IPS DF 6.9 (cell line): Measurements from ENCODE around the gene MBLAC2.

Experiments
- DNase-seq: peaks from one replicate; pipeline ENCODE4 v3.0.0-alpha.2; 2013; ENCODE audit warnings: low read depth, low spot score
- H3K27ac ChIP-seq: one replicate; pipeline ENCODE4 v1.5.1; 2013; ENCODE audit warnings: low read length, control low read depth
- H3K27me3 ChIP-seq: 2 replicates; pipeline ENCODE4 v1.6.1; 2013; ENCODE audit warnings: mild to moderate bottlenecking, low read length; ENCODE audit not compliant: control insufficient read depth, insufficient read depth
- H3K36me3 ChIP-seq: 2 replicates; pipeline ENCODE4 v1.6.1; 2013; ENCODE audit warnings: low read length; ENCODE audit not compliant: control insufficient read depth, insufficient read depth
- H3K4me1 ChIP-seq: 2 replicates; pipeline ENCODE4 v1.6.1; 2013; ENCODE audit warnings: low read length; ENCODE audit not compliant: control insufficient read depth, insufficient read depth
- H3K4me3 ChIP-seq: 2 replicates; pipeline ENCODE4 v1.5.1; 2013; ENCODE audit warnings: mild to moderate bottlenecking, low read length
- H3K9me3 ChIP-seq: 2 replicates; pipeline ENCODE4 v1.6.1; 2013; ENCODE audit warnings: low read length, inconsistent platforms; ENCODE audit not compliant: control insufficient read depth, insufficient read depth
- whole genome bisulfite sequencing: extraction: QIAGEN DNeasy Blood & Tissue Kit; methylation state at CpG from one replicate; pipeline ENCODE4 v1.1.7; 2013; ENCODE audit warnings: mixed read lengths, missing lambda C conversion rate; ENCODE audit not compliant: insufficient read length, insufficient coverage; 5-methylcytosine and 5-hydroxymethylcytosine counted together

Gene MBLAC2

DNA sequence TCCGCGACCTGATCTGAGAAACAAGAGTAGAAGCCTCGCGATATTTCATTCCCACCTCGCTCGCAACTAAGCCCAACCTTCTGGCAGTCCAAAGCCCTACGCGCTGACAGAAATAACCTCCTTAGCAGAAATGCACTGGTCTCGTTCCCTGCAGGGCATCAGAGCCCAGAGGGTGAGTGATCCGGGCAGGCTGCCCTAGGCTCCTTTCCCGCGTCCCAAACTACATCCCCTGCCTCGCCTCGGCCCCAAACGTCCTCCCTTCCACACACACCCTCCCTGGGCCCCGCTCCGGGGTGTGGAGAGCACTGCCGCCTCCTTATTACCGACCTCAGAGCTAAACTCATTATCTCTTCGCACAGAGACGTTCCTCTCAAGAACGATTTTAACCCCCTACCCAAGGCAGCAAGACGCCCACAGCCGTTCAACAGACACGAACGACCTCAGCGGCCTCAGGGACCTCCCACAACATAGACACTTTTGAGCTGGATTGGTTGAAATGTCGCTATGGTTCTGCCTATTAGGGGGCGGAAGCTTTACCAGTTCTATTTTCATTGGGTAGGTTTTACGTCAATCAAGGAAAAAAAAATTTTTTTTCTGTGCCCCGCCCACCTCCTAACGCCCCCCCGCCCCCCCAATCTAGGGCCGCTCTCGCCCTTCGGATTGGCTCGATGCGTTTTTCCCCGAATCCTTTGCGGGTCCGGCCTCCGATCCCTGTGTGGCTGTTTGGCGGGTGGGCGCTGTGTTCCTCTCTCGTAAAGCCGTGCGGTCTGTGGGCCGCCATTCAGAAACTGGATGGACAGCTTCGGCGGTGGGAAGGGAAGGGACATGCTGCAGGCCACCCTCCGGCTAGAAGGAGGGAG is 65.0 kb downstream of the MBLAC2 start, which contains the start of gene CETN3:
TSS of gene CETN3 (minus strand) at position 439 of the 860 bp plus-strand sequence. CDS start at position 344, 95 bp downstream.
- no peak within 1 kb of the TSS for H3K27ac ChIP-seq
- peaks cover 2% of the 10 kb centered on the region; the same call in 1 of the 2 replicates for H3K36me3 ChIP-seq
- no peaks in the 10 kb centered on the region for H3K4me1 ChIP-seq
- no peaks in the 10 kb centered on the region for H3K27me3 ChIP-seq
- H3K9me3 ChIP-seq, result no peaks in the 10 kb centered on the region
- H3K4me3 ChIP-seq, result peak within 1 kb of the TSS; percentile 82
- DNase-seq, result peak; percentile 86
- no CpG with 5 or more reads among the region's 51 CpGs for WGBS

- no peaks in the 10 kb centered on the region for H3K4me1 ChIP-seq
- H3K36me3 ChIP-seq, result peaks cover 2% of the 10 kb centered on the region; the same call in 1 of the 2 replicates
- H3K9me3 ChIP-seq, result no peaks in the 10 kb centered on the region
- peak overlapping the region; percentile 82; the same call in 1 of the 2 replicates for H3K4me3 ChIP-seq
- no peak for DNase-seq
- no CpG with 5 or more reads among the region's 14 CpGs for WGBS
- no peaks in the 10 kb centered on the region for H3K27me3 ChIP-seq
- no peak overlapping the region for H3K27ac ChIP-seq
Observed at GRCh38 chr5:90408571-90409317, 65.8 kb downstream of the MBLAC2 start.
